Neural cell (in vitro differentiated cells): ENCODE data around the gene COQ8B. TPM values are rescaled to one million over a fixed set of nuclear protein-coding genes. Genes with fewer than 3 reads are reported as not detected.
"Not testable (repeated sequence)": the region's sequence is repeated elsewhere in the genome, so short reads cannot be mapped to it uniquely, and the experiment has no call there.

Experiments
- H2AFZ ChIP-seq: fragments of 200-600, 300-800 bp; sonication (generic), shearing (Covaris generic); 2 replicates; pipeline ENCODE4 v1.6.0; 2014; ENCODE audit warnings: low read depth, mild to moderate bottlenecking, antibody characterized with exemption, low read length, moderate library complexity
- H3F3A ChIP-seq: fragments of 200-600 bp; shearing (Covaris generic); 2 replicates; pipeline ENCODE4 v1.6.1; 2016; ENCODE audit warnings: mild to moderate bottlenecking, moderate library complexity, mixed read lengths, antibody characterized with exemption, low read length; ENCODE audit not compliant: insufficient read depth, poor library complexity, severe bottlenecking
- H3K27ac ChIP-seq: fragments of 200-600, 300-800 bp; sonication (generic), shearing (Covaris generic); 2 replicates; pipeline ENCODE4 v1.5.1; 2014; ENCODE audit warnings: mild to moderate bottlenecking, low read length, moderate library complexity
- H3K27me3 ChIP-seq: fragments of 300-800, 200-600 bp; sonication (generic), shearing (Covaris generic); 2 replicates; pipeline ENCODE4 v1.6.0; 2014; ENCODE audit warnings: mild to moderate bottlenecking, low read depth, low read length, moderate library complexity; ENCODE audit not compliant: insufficient read depth
- H3K36me3 ChIP-seq: fragments of 300-800, 200-600 bp; sonication (generic), shearing (Covaris generic); 2 replicates; pipeline ENCODE4 v1.5.1; 2014; ENCODE audit warnings: mild to moderate bottlenecking, antibody characterized with exemption, low read length, moderate library complexity; ENCODE audit not compliant: insufficient read depth
- H3K4me2 ChIP-seq: fragments of 300-800, 200-600 bp; sonication (generic), shearing (Covaris generic); 2 replicates; pipeline ENCODE4 v1.6.0; 2014; ENCODE audit warnings: mild to moderate bottlenecking, low read length
- H3K4me3 ChIP-seq: fragments of 300-800, 200-600 bp; sonication (generic), shearing (Covaris generic); 2 replicates; pipeline ENCODE4 v1.5.1; 2014; ENCODE audit warnings: mild to moderate bottlenecking, low read length, moderate library complexity
- H3K79me2 ChIP-seq: fragments of 200-600 bp; shearing (Covaris generic); replicated peaks from 2 replicates; pipeline ENCODE4 v1.6.0; 2014; ENCODE audit warnings: mild to moderate bottlenecking, low read length, moderate library complexity; ENCODE audit not compliant: insufficient read depth
- H3K9ac ChIP-seq: fragments of 300-800, 200-600 bp; sonication (generic), shearing (Covaris generic); 2 replicates; pipeline ENCODE4 v1.6.1; 2016; ENCODE audit warnings: mild to moderate bottlenecking, low read length, mixed read lengths
- H3K9me2 ChIP-seq: fragments of 200-600 bp; shearing (Covaris generic); 2 replicates; pipeline ENCODE4 v1.6.1; 2016; ENCODE audit warnings: mild to moderate bottlenecking, low read length, mixed read lengths; ENCODE audit not compliant: insufficient read depth
- H3K9me3 ChIP-seq: fragments of 200-600, 300-800 bp; sonication (generic), shearing (Covaris generic); 2 replicates; pipeline ENCODE4 v1.6.1; 2016; ENCODE audit warnings: mild to moderate bottlenecking, mixed run types, low read length, moderate library complexity, mixed read lengths
- H4K20me1 ChIP-seq: fragments of 200-600 bp; shearing (Covaris generic); 2 replicates; pipeline ENCODE4 v1.6.1; 2016; ENCODE audit warnings: mild to moderate bottlenecking, mixed run types; ENCODE audit not compliant: insufficient read depth
- EP300 ChIP-seq: fragments of 450-650 bp; conservative IDR thresholded peaks from 2 replicates; pipeline ENCODE4 v1.6.1; 2014; ENCODE audit warnings: antibody characterized with exemption, mild to moderate bottlenecking, moderate library complexity; ENCODE audit not compliant: poor library complexity, severe bottlenecking
- EZH2 ChIP-seq: fragments of 200-600, 300-800 bp; shearing (Covaris generic), sonication (generic); IDR thresholded peaks from 2 replicates; pipeline ENCODE4 v1.6.1; 2014; ENCODE audit warnings: antibody characterized with exemption, low read length, borderline replicate concordance, mild to moderate bottlenecking; ENCODE audit not compliant: insufficient read depth, poor library complexity, severe bottlenecking
- MXI1 ChIP-seq: fragments of 450-650 bp; conservative IDR thresholded peaks from 2 replicates; pipeline ENCODE4 v1.6.1; 2014; ENCODE audit warnings: antibody characterized with exemption, mild to moderate bottlenecking; ENCODE audit not compliant: poor library complexity, severe bottlenecking
- POLR2AphosphoS5 ChIP-seq: IDR thresholded peaks from 2 replicates; pipeline ENCODE4 v1.6.1; 2012
- RAD21 ChIP-seq: fragments of 450-650 bp; conservative IDR thresholded peaks from 2 replicates; pipeline ENCODE4 v1.6.1; 2014; ENCODE audit warnings: antibody characterized with exemption, mild to moderate bottlenecking, moderate library complexity
- SMC3 ChIP-seq: fragments of 450-650 bp; conservative IDR thresholded peaks from 2 replicates; pipeline ENCODE4 v1.6.1; 2014; ENCODE audit warnings: antibody characterized with exemption, mild to moderate bottlenecking, moderate library complexity; ENCODE audit not compliant: poor library complexity
- TAF1 ChIP-seq: IDR thresholded peaks from 2 replicates; pipeline ENCODE4 v1.6.1; 2012; ENCODE audit warnings: low read depth
- polyA plus RNA-seq: library from polyadenylated mRNA; depleted of rRNA; stranded (reverse); fragments of >200 nt; gene quantifications from 2 replicates; pipeline ENCODE4 v1.2.3, GENCODE V29; 2014
- TF ChIP-seq, protein P1 (sequence below): fragments of 450-650 bp; IDR thresholded peaks from 2 replicates; pipeline ENCODE4 v1.5.1; 2014; ENCODE audit warnings: antibody characterized with exemption, mild to moderate bottlenecking, moderate library complexity; ENCODE audit not compliant: poor library complexity, severe bottlenecking
- TF ChIP-seq, protein P2 (sequence below): IDR thresholded peaks from 2 replicates; pipeline ENCODE4 v1.6.1; 2012; ENCODE audit warnings: borderline replicate concordance

COQ8B gene
- polyA plus RNA-seq, 1 donor from 2014 or later = 83.2 TPM

DNA sequence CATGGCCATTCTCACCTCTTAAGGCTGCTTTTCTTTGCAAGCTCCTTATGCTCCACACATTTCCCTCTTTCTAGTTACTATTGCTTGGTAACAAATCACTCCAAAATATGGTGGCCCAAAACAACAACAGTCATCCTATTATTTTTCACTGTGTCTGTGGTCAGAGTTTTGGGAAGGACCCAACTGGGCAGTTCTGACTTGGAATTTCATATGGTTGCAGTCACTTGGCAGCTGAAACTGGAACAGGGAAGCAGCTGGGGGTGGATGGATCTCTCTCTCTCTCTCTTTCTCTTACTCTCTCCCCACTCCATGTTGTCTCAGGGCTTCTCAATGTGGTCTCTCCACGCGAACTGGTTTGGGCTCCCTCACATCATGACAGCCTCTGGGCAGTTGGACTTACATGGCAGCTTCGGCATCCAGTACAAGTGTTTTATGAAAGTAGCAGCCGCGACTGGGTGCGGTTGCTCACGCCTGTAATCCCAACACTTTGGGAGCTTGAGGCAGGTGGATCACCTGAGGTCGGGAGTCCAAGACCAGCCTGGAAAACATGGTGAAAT, 65.9 kb downstream of the COQ8B start:
- H3K9ac ChIP-seq = no peak overlapping the region
- TF ChIP-seq RAD21 (no peak), EP300 (no peak), EZH2 (no peak), POLR2AphosphoS5 (no peak), TAF1 (no peak), MXI1 (no peak), SMC3 (no peak)
- TF ChIP-seq, protein P1, sequence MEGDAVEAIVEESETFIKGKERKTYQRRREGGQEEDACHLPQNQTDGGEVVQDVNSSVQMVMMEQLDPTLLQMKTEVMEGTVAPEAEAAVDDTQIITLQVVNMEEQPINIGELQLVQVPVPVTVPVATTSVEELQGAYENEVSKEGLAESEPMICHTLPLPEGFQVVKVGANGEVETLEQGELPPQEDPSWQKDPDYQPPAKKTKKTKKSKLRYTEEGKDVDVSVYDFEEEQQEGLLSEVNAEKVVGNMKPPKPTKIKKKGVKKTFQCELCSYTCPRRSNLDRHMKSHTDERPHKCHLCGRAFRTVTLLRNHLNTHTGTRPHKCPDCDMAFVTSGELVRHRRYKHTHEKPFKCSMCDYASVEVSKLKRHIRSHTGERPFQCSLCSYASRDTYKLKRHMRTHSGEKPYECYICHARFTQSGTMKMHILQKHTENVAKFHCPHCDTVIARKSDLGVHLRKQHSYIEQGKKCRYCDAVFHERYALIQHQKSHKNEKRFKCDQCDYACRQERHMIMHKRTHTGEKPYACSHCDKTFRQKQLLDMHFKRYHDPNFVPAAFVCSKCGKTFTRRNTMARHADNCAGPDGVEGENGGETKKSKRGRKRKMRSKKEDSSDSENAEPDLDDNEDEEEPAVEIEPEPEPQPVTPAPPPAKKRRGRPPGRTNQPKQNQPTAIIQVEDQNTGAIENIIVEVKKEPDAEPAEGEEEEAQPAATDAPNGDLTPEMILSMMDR = no peak
- TF ChIP-seq, protein P2, sequence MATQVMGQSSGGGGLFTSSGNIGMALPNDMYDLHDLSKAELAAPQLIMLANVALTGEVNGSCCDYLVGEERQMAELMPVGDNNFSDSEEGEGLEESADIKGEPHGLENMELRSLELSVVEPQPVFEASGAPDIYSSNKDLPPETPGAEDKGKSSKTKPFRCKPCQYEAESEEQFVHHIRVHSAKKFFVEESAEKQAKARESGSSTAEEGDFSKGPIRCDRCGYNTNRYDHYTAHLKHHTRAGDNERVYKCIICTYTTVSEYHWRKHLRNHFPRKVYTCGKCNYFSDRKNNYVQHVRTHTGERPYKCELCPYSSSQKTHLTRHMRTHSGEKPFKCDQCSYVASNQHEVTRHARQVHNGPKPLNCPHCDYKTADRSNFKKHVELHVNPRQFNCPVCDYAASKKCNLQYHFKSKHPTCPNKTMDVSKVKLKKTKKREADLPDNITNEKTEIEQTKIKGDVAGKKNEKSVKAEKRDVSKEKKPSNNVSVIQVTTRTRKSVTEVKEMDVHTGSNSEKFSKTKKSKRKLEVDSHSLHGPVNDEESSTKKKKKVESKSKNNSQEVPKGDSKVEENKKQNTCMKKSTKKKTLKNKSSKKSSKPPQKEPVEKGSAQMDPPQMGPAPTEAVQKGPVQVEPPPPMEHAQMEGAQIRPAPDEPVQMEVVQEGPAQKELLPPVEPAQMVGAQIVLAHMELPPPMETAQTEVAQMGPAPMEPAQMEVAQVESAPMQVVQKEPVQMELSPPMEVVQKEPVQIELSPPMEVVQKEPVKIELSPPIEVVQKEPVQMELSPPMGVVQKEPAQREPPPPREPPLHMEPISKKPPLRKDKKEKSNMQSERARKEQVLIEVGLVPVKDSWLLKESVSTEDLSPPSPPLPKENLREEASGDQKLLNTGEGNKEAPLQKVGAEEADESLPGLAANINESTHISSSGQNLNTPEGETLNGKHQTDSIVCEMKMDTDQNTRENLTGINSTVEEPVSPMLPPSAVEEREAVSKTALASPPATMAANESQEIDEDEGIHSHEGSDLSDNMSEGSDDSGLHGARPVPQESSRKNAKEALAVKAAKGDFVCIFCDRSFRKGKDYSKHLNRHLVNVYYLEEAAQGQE = no peak
- no peak overlapping the region for H3K4me3 ChIP-seq
- H3K36me3 ChIP-seq = no peaks in the 10 kb centered on the region
- H2AFZ ChIP-seq = no peak overlapping the region
- H3K9me3 ChIP-seq = no peaks in the 10 kb centered on the region
- H3F3A ChIP-seq = no peaks in the 10 kb centered on the region
- no peaks in the 10 kb centered on the region for H3K27me3 ChIP-seq
- no peak overlapping the region for H3K27ac ChIP-seq
- H3K79me2 ChIP-seq = no peaks in the 10 kb centered on the region
- H3K9me2 ChIP-seq = no peaks in the 10 kb centered on the region
- H4K20me1 ChIP-seq = no peaks in the 10 kb centered on the region
- no peak overlapping the region for H3K4me2 ChIP-seq

DNA sequence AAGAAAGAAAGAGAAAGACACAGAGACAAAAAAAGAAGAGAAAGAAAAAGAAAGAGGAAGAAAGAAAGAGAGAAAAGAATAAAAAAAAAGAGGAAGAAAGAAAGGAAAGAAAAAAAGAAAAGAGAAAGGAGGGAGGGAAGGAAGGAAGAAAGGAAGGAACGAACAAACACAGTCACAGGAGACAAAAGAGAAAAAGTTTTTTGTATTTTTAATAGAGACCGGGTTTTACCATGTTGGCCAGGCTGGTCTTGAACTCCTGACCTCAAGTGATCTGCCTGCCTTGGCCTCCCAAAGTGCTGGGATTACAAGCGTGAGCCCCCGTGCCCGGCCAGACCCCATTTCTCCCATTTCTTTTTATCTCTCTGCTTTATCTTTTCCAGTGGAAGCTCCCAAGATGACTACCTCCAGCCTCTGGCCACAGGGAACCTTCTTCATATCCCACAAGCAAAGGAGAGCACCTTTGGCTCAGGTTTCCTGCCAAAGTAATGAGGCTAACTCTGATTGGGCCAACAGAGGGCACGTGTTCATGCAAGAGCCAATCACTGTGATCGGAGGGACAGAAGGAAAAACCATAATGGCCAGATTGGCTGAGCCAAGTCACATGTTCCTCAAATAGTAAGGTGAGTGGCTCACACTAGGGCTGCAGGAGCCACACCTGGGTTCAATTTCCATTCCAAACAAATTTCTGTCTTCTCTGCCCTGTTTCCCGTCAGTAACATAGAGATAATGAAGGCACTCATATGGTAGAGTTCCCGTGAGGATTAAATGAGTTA, 66.6 kb downstream of the COQ8B start:
- H3K9ac ChIP-seq, H3K9me2 ChIP-seq, H4K20me1 ChIP-seq, H3K4me2 ChIP-seq, H3K79me2 ChIP-seq, H2AFZ ChIP-seq, H3K36me3 ChIP-seq, H3K4me3 ChIP-seq, H3K27ac ChIP-seq, H3F3A ChIP-seq, H3K27me3 ChIP-seq, H3K9me3 ChIP-seq: not testable (repeated sequence)
